ENCODE measurements around the gene SLC4A4.

- no peak for TF ChIP-seq POLR2A (IDR thresholded peaks at IDR 0.05)
- no peak for TF ChIP-seq CTCF (IDR thresholded peaks at IDR 0.05)
- no peak for TF ChIP-seq EP300 (IDR thresholded peaks at IDR 0.05)
Observed at GRCh38 chr4:71444395-71444794, 105.6 kb downstream of the SLC4A4 start.
